Heart left ventricle (tissue), 16 donors: ENCODE measurements around the gene PRRT1B. TPM values are rescaled to one million over a fixed set of nuclear protein-coding genes. Genes with fewer than 3 reads are reported as not detected.

Experiments
- ATAC-seq, 4 donors: fragments of 200-7000 bp; cut with Tn5 transposase; one replicate each; pipeline ENCODE4 v1.9.1; 2020 to 2022; ENCODE audit warnings: moderate library complexity in 4 of 4, mild to moderate bottlenecking in 3 of 4, moderate number of reproducible peaks in 1 of 4
- DNase-seq, 5 donors: peaks; one replicate each; pipeline ENCODE4 v3.0.0-alpha.2; 2020
- H3K27ac ChIP-seq, 12 donors: fragments of 200-600 bp; sonication (generic) in 4 of 12; one replicate each; pipeline versions ENCODE4 v1.5.0 to v1.8.0; 2016 to 2022; ENCODE audit warnings: mild to moderate bottlenecking in 2 of 12
- H3K27me3 ChIP-seq, 9 donors: fragments of 200-600 bp; sonication (generic) in 2 of 9; one replicate each; pipeline versions ENCODE4 v1.5.1 to v1.8.0; 2016 to 2022; ENCODE audit warnings: mild to moderate bottlenecking in 3 of 9
- H3K36me3 ChIP-seq, 9 donors: fragments of 200-600 bp; sonication (generic) in 2 of 9; one replicate each; pipeline versions ENCODE4 v1.5.0 to v1.8.0; 2018 to 2022; ENCODE audit warnings: mild to moderate bottlenecking in 2 of 9
- H3K4me1 ChIP-seq, 12 donors: fragments of 200-600 bp; sonication (generic) in 4 of 12; one replicate each; pipeline versions ENCODE4 v1.5.0 to v1.8.0; 2016 to 2022; ENCODE audit warnings: mild to moderate bottlenecking in 3 of 12
- H3K4me3 ChIP-seq, 12 donors: fragments of 200-600 bp; sonication (generic) in 4 of 12; one replicate each; pipeline versions ENCODE4 v1.5.0 to v1.8.0; 2017 to 2022; ENCODE audit warnings: mild to moderate bottlenecking in 9 of 12, moderate library complexity in 4 of 12
- H3K9me3 ChIP-seq, 12 donors: fragments of 200-600 bp; sonication (generic) in 4 of 12; one replicate each; pipeline versions ENCODE4 v1.5.0 to v1.8.0; 2016 to 2022; ENCODE audit warnings: mild to moderate bottlenecking in 1 of 12
- POLR2A ChIP-seq, 2 donors: fragments of 450-650 bp; IDR thresholded peaks; one replicate each; pipeline ENCODE4 v1.6.1; 2017; ENCODE audit warnings: antibody characterized with exemption in 2 of 2, mild to moderate bottlenecking in 2 of 2, moderate library complexity in 2 of 2
- WGBS, 4 donors: extraction: QIAGEN DNeasy Blood & Tissue Kit in 2 of 4; methylation state at CpG; one replicate each; pipeline versions ENCODE4 v1.1.5 to v1.1.7; 2013 to 2018; 5-methylcytosine and 5-hydroxymethylcytosine counted together
- intact Hi-C, 10 donors: fragments of 100-400 bp; cut with DNase I; formaldehyde crosslinking; loops; one replicate each; pipeline versions ENCODE4 v1.11.1 to v1.14.2; 2022
- polyA plus RNA-seq, 2 donors: library from polyadenylated mRNA; stranded (reverse); fragments of 200-250 nt; gene quantifications; one replicate each; pipeline ENCODE4 v1.2.3, GENCODE V29; 2013
- total RNA-seq, 9 donors: library from RNA; depleted of rRNA in 2 of 9; stranded (reverse); fragments of >200 nt in 2 of 9; fragmentation: NEBNext Ultra II Directional in 3 of 9; extraction: Animal tissue kit (Norgen Biotek cat#: 25700) in 3 of 9; gene quantifications; one replicate each; pipeline versions ENCODE4 v1.1.0 to v1.2.4, GENCODE V29; 2016 to 2023
- TF ChIP-seq, protein P1 (sequence below), 12 donors: fragments of 200-600 bp; sonication (generic) in 4 of 12; IDR thresholded peaks; one replicate each; pipeline versions ENCODE4 v1.5.0 to v1.8.0; 2018 to 2022; ENCODE audit warnings: antibody characterized with exemption in 12 of 12, mild to moderate bottlenecking in 5 of 12
- donor health status: ischemic (EF 13 %, LVEDD 7.1; RV severe dilation, severe dysfunction).
- donor health status: healthy with polysubstance abuse.
- donor health status: DM: no; HTN: yes; CAD: no.
- donor health status: DM: no; HTN: no; CAD: no.
- donor health status: ischemic (EF 25% LVEDD 6.9; RV normal size, moderate dysfunction).
- donor health status: ischemic (EF 25% LVEDD 5.7; RV mildly dilated, moderate dysfunction).
- donor health status: healthy.
- donor health status: DM: yes; HTN: yes; CAD: no.
- donor health status: ischemic (EF 35%, LVEDD 5.7; RV mildly dilated, moderate dysfunction).
- donor health status: nonischemic (EF 11% LVEDD 7.7; RV severe dilation, severe dysfunction).
- donor health status: DM: yes; HTN: yes; CAD: no.
- donor health status: PGD.
- donor health status: ischemic (EF 29% LVEDD 5.4; RV normal size, mild dysfunction).
- donor health status: nonischemic (EF 23%, LVEDD 6.1; RV moderate dilation, normal function).

PRRT1B gene
- total and polyA plus RNA-seq, 11 donors: not detected

GRCh38 chr9:131596430-131596743 is 51.1 kb downstream of the PRRT1B start:
- DNase-seq (no peak), ATAC-seq (no peak)
- Histone ChIP-seq H3K27ac (no peak overlapping the region), H3K4me3 (no peak overlapping the region), H3K4me1 (peaks cover 0 to 46% (median 0%) of the 10 kb centered on the region in 12 donors), H3K27me3 (no peaks in the 10 kb centered on the region), H3K36me3 (peaks cover 0 to 98% (median 92%) of the 10 kb centered on the region in 9 donors), H3K9me3 (no peaks in the 10 kb centered on the region)
- WGBS, 4 donors: 80 to 92% (median 88%) methylated on average over 3 to 4 of the region's 4 CpGs
- intact Hi-C loops: no loop called here
- no peak for TF ChIP-seq POLR2A (IDR thresholded peaks at IDR 0.05)
- TF ChIP-seq, protein P1, sequence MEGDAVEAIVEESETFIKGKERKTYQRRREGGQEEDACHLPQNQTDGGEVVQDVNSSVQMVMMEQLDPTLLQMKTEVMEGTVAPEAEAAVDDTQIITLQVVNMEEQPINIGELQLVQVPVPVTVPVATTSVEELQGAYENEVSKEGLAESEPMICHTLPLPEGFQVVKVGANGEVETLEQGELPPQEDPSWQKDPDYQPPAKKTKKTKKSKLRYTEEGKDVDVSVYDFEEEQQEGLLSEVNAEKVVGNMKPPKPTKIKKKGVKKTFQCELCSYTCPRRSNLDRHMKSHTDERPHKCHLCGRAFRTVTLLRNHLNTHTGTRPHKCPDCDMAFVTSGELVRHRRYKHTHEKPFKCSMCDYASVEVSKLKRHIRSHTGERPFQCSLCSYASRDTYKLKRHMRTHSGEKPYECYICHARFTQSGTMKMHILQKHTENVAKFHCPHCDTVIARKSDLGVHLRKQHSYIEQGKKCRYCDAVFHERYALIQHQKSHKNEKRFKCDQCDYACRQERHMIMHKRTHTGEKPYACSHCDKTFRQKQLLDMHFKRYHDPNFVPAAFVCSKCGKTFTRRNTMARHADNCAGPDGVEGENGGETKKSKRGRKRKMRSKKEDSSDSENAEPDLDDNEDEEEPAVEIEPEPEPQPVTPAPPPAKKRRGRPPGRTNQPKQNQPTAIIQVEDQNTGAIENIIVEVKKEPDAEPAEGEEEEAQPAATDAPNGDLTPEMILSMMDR (IDR thresholded peaks at IDR 0.05): no peak

GRCh38 chr9:131597246-131597645 is 51.9 kb downstream of the PRRT1B start:
- WGBS, 4 donors: 88 to 95% (median 95%) methylated on average over 7 of the region's 7 CpGs
- no peak for DNase-seq
- peak overlapping the region in 1 of 12 donors; percentile 77 for H3K27ac ChIP-seq
- peaks cover 0 to 98% (median 94%) of the 10 kb centered on the region in 9 donors for H3K36me3 ChIP-seq
- TF ChIP-seq, protein P1 (IDR thresholded peaks at IDR 0.05): no peak
- TF ChIP-seq POLR2A (IDR thresholded peaks at IDR 0.05): no peak
- H3K27me3 ChIP-seq: no peaks in the 10 kb centered on the region
- H3K9me3 ChIP-seq: no peaks in the 10 kb centered on the region
- ATAC-seq: no peak
- peaks cover 0 to 40% (median 0%) of the 10 kb centered on the region in 12 donors for H3K4me1 ChIP-seq
- intact Hi-C loops: no loop called here
- no peak overlapping the region for H3K4me3 ChIP-seq

DNA sequence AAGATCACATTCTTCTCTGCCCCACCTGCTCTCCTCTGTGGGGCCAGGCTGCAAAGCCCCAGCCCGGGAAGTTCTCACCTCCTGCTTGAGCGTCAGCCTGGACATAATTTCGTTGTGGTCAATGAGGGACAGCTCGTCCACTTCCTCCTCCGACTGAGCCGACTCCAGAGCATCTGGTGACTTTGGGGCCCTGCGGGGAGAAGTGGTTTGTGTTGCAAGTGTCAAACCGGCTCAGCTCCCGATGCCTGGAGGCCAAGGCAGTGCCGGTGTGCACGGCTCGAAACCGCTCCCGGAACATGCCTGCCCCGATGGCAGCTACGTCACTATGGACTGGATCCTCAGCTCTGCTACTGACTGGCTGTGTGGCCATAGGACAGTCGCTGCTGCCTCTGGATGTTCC is 52.8 kb downstream of the PRRT1B start:
- peak overlapping the region in 1 of 12 donors; percentile 77 for H3K27ac ChIP-seq

DNA sequence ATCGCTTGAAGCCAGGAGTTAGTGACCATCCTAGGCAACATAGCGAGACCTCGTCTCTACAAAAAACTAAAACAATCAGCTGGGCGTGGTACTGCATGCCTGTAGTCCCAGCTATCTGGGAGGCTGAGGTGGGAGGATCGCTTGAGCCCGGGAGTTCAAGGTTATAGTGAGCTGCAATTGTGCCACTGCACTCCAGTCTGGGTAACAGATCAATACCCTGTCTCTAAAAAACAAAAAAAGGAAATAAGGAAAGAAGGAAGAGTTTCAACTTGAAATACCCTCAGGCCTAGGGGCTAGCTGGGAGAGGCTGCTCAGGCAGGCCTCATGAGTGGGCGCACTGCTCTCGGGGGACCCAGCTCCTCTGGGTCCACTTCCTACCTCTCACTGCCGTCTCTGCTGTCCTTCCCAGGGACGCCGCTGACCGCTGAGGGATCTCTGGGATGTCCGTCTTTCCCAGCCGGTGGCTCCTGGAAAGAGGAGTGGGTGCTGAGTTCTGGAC is 56.4 kb downstream of the PRRT1B start:
- no peak for TF ChIP-seq POLR2A (IDR thresholded peaks at IDR 0.05)
- TF ChIP-seq, protein P1 (IDR thresholded peaks at IDR 0.05): no peak
- DNase-seq: no peak
- no peak for ATAC-seq

More for the DNA sequence above, 52.8 kb downstream of the PRRT1B start:
- H3K4me3 ChIP-seq: no peak overlapping the region
- no peaks in the 10 kb centered on the region for H3K9me3 ChIP-seq
- H3K27me3 ChIP-seq: no peaks in the 10 kb centered on the region
- H3K36me3 ChIP-seq: peaks cover 3 to 100% (median 93%) of the 10 kb centered on the region in 9 donors
- peaks cover 0 to 40% (median 0%) of the 10 kb centered on the region in 12 donors for H3K4me1 ChIP-seq
- intact Hi-C loops: no loop called here
- DNase-seq: peak; percentile 44 to 79 (median 70)
- WGBS, 4 donors: 75 to 88% (median 83%) methylated on average over 17 of the region's 17 CpGs
- TF ChIP-seq, protein P1 (IDR thresholded peaks at IDR 0.05): no peak
- no peak for TF ChIP-seq POLR2A (IDR thresholded peaks at IDR 0.05)
- peak; percentile 8 to 65 (median 44) for ATAC-seq

More for the DNA sequence above, 56.4 kb downstream of the PRRT1B start:
- no peak overlapping the region for H3K27ac ChIP-seq
- H3K4me3 ChIP-seq: no peak overlapping the region
- peaks cover 3 to 98% (median 91%) of the 10 kb centered on the region in 9 donors for H3K36me3 ChIP-seq
- 86 to 92% (median 89%) methylated on average over 14 of the region's 14 CpGs for WGBS, 4 donors
- H3K9me3 ChIP-seq: no peaks in the 10 kb centered on the region
- peaks cover 0 to 32% (median 11%) of the 10 kb centered on the region in 12 donors for H3K4me1 ChIP-seq
- no peaks in the 10 kb centered on the region for H3K27me3 ChIP-seq
- intact Hi-C loops: loop anchor here in 1 of 10 donors (10.0 kb wide), 1 partner anchor 63 kb away; no protein-coding TSS in a partner anchor
